NCI-H1105 (cell line): ENCODE results near the gene STUM.

Source experiments
- DNase-seq: peaks from one replicate; lab custom pipeline; 2025; lab: John Stamatoyannopoulos, UW

Gene STUM

GRCh38 chr1:226640321-226641136, 92.0 kb downstream of the STUM start:
- no peak for DNase-seq

- DNase-seq = no peak
These were observed 93.2 kb downstream of the STUM start for GRCh38 chr1:226641671-226642231.

GRCh38 chr1:226642421-226642820, 93.9 kb downstream of the STUM start:
- no peak for DNase-seq

GRCh38 chr1:226643177-226643576, 94.6 kb downstream of the STUM start:
- DNase-seq = no peak

GRCh38 chr1:226643611-226644540, 95.3 kb downstream of the STUM start:
- DNase-seq = no peak

- DNase-seq = no peak
These were observed 96.1 kb downstream of the STUM start for GRCh38 chr1:226644541-226645176.

GRCh38 chr1:226645279-226645976, 96.9 kb downstream of the STUM start:
- DNase-seq = no peak

- DNase-seq = no peak
These were observed 97.7 kb downstream of the STUM start for GRCh38 chr1:226646026-226646869.

GRCh38 chr1:226646870-226647449, 98.4 kb downstream of the STUM start:
- no peak for DNase-seq

GRCh38 chr1:226647719-226648118, 99.2 kb downstream of the STUM start:
- no peak for DNase-seq

GRCh38 chr1:226648421-226648820, 99.9 kb downstream of the STUM start:
- no peak for DNase-seq

- no peak for DNase-seq
These were observed 100.7 kb downstream of the STUM start for GRCh38 chr1:226649244-226649643.

- DNase-seq = no peak
These were observed 101.2 kb downstream of the STUM start for GRCh38 chr1:226649780-226650179.

GRCh38 chr1:226650236-226650841, 101.8 kb downstream of the STUM start:
- no peak for DNase-seq

GRCh38 chr1:226651041-226651731, 102.6 kb downstream of the STUM start:
- no peak for DNase-seq

- no peak for DNase-seq
These were observed 103.2 kb downstream of the STUM start for GRCh38 chr1:226651732-226652105.

GRCh38 chr1:226652613-226653012, 104.0 kb downstream of the STUM start:
- no peak for DNase-seq

GRCh38 chr1:226653311-226653921, 104.9 kb downstream of the STUM start:
- no peak for DNase-seq
